HG03095 (cell line): ENCODE data around the gene FBXO41.

Experiments
- ATAC-seq: cut with Tn5 transposase; IDR thresholded peaks from one replicate; pipeline ENCODE4 v1.9.1; 2021; ENCODE audit warnings: moderate library complexity; ENCODE audit not compliant: unreplicated experiment

FBXO41 gene

GRCh38 chr2:73262108-73262651 is 22.1 kb downstream of the FBXO41 start:
- ATAC-seq: no peak

GRCh38 chr2:73260338-73260984 is 23.8 kb downstream of the FBXO41 start:
- no peak for ATAC-seq

GRCh38 chr2:73259704-73260337 is 24.5 kb downstream of the FBXO41 start:
- no peak for ATAC-seq

GRCh38 chr2:73259276-73259675 is 25.0 kb downstream of the FBXO41 start:
- no peak for ATAC-seq

GRCh38 chr2:73258913-73259215 is 25.4 kb downstream of the FBXO41 start:
- no peak for ATAC-seq

GRCh38 chr2:73258186-73258912 is 25.9 kb downstream of the FBXO41 start:
- ATAC-seq: no peak

GRCh38 chr2:73257425-73258125 is 26.7 kb downstream of the FBXO41 start:
- no peak for ATAC-seq

GRCh38 chr2:73257021-73257420 is 27.3 kb downstream of the FBXO41 start:
- ATAC-seq: no peak

GRCh38 chr2:73256618-73256922 is 27.7 kb downstream of the FBXO41 start:
- ATAC-seq: no peak

GRCh38 chr2:73255907-73256617 is 28.2 kb downstream of the FBXO41 start:
- no peak for ATAC-seq

GRCh38 chr2:73255007-73255644 is 29.2 kb downstream of the FBXO41 start:
- ATAC-seq: no peak

- no peak for ATAC-seq
These were observed 29.8 kb downstream of the FBXO41 start for GRCh38 chr2:73254343-73255006.

GRCh38 chr2:73253901-73254300 is 30.4 kb downstream of the FBXO41 start:
- no peak for ATAC-seq

- no peak for ATAC-seq
These were observed 30.9 kb downstream of the FBXO41 start for GRCh38 chr2:73253400-73253799.

GRCh38 chr2:73252238-73253027 is 31.8 kb downstream of the FBXO41 start:
- no peak for ATAC-seq

GRCh38 chr2:73250872-73251846 is 33.1 kb downstream of the FBXO41 start:
- ATAC-seq: no peak

- no peak for ATAC-seq
These were observed 34.6 kb downstream of the FBXO41 start for GRCh38 chr2:73249636-73250035.

GRCh38 chr2:73246850-73247249 is 37.4 kb downstream of the FBXO41 start:
- ATAC-seq: no peak
